Fibroblast of lung (primary cell): ENCODE data around the gene YES1. TPM values are rescaled to one million over a fixed set of nuclear protein-coding genes. Genes with fewer than 3 reads are reported as not detected.

Source experiments
- DNase-seq, 2 donors: peaks; one replicate each; pipeline versions ENCODE4 v3.0.0 to v3.0.0-alpha.2; 2010; ENCODE audit warnings: low read depth in 2 of 2
- H2AFZ ChIP-seq: 2 replicates; pipeline ENCODE4 v1.5.1; 2012; ENCODE audit warnings: low read length, control low read depth, inconsistent platforms
- H3K27ac ChIP-seq: 2 replicates; pipeline ENCODE4 v1.5.1; 2011; ENCODE audit warnings: low read length, control low read depth; ENCODE audit not compliant: insufficient read depth
- H3K27me3 ChIP-seq: 2 replicates; pipeline ENCODE4 v1.5.1; 2011; ENCODE audit warnings: mild to moderate bottlenecking, low read length; ENCODE audit not compliant: control insufficient read depth, insufficient read depth
- H3K36me3 ChIP-seq: 2 replicates; pipeline ENCODE4 v1.5.1; 2011; ENCODE audit warnings: low read length; ENCODE audit not compliant: control insufficient read depth, insufficient read depth
- H3K4me1 ChIP-seq: 2 replicates; pipeline ENCODE4 v1.5.1; 2011; ENCODE audit warnings: low read length; ENCODE audit not compliant: control insufficient read depth, insufficient read depth; ENCODE audit errors: extremely low read depth
- H3K4me2 ChIP-seq: 2 replicates; pipeline ENCODE4 v1.5.1; 2011; ENCODE audit warnings: low read length, control low read depth; ENCODE audit not compliant: insufficient read depth; ENCODE audit errors: extremely low read depth
- H3K4me3 ChIP-seq, 4 experiments: fragments of 200-600 bp in 1 of 4; sonication (generic) in 1 of 4; replicated peaks in 1 of 4; 2 replicates each; pipeline ENCODE4 v1.5.1; 2011 to 2016; ENCODE audit warnings: low read length in 4 of 4, low read depth in 3 of 4, mild to moderate bottlenecking in 3 of 4, control low read depth in 2 of 4, inconsistent platforms in 1 of 4, mixed read lengths in 1 of 4; ENCODE audit not compliant: insufficient read depth in 1 of 4; ENCODE audit errors: control extremely low read depth in 1 of 4
- H3K79me2 ChIP-seq: 2 replicates; pipeline ENCODE4 v1.5.1; 2012; ENCODE audit warnings: mild to moderate bottlenecking, low read length, inconsistent platforms; ENCODE audit not compliant: control insufficient read depth, insufficient read depth
- H3K9ac ChIP-seq: 2 replicates; pipeline ENCODE4 v1.5.1; 2011; ENCODE audit warnings: mild to moderate bottlenecking, low read length, control low read depth; ENCODE audit not compliant: insufficient read depth
- H3K9me3 ChIP-seq: 2 replicates; pipeline ENCODE4 v1.5.1; 2012; ENCODE audit warnings: low read depth, low read length; ENCODE audit not compliant: control insufficient read depth, insufficient read depth
- H4K20me1 ChIP-seq: 2 replicates; pipeline ENCODE4 v1.5.1; 2011; ENCODE audit warnings: low read length; ENCODE audit not compliant: control insufficient read depth, insufficient read depth; ENCODE audit errors: extremely low read depth
- CTCF ChIP-seq, 2 donors: IDR thresholded peaks in 1 of 2; conservative IDR thresholded peaks in 1 of 2; 1 replicate in 1 of 2; 2 replicates in 1 of 2; pipeline ENCODE4 v1.5.1; 2011 to 2012; ENCODE audit warnings: low read length in 2 of 2, control low read depth in 1 of 2, inconsistent platforms in 1 of 2, low read depth in 1 of 2, mild to moderate bottlenecking in 1 of 2
- EZH2 ChIP-seq: IDR thresholded peaks from 2 replicates; pipeline ENCODE4 v1.5.1; 2012; ENCODE audit warnings: low read length, control low read depth, mild to moderate bottlenecking; ENCODE audit errors: missing control alignments
- polyA plus RNA-seq, 2 donors: library from polyadenylated mRNA; depleted of rRNA in 1 of 2; stranded (reverse) in 1 of 2; unstranded in 1 of 2; fragments of >200 nt; gene quantifications; 2 replicates each; pipeline ENCODE4 v1.2.1, GENCODE V29; 2011 to 2012; ENCODE audit warnings: missing spikeins in 1 of 2
- total RNA-seq: library from RNA; depleted of rRNA; stranded (reverse); fragments of >200 nt; gene quantifications from 2 replicates; pipeline ENCODE4 v1.2.1, GENCODE V29; 2014

Gene YES1
- total and polyA plus RNA-seq, 2 donors (not counting 1 experiment from before 2014, with no cell fraction given) = 26.6 to 49.5 TPM

GRCh38 chr18:829432-829831 is 17.4 kb upstream of the YES1 start:
- H3K4me1 ChIP-seq = peaks cover 3% of the 10 kb centered on the region
- H3K4me3 ChIP-seq = no peak overlapping the region
- no peaks in the 10 kb centered on the region for H3K9me3 ChIP-seq
- H2AFZ ChIP-seq = no peak overlapping the region
- H3K27ac ChIP-seq = no peak overlapping the region
- TF ChIP-seq EZH2 (no peak), CTCF (conservative IDR thresholded peaks at IDR 0.05 in 1 of 2, IDR thresholded peaks at IDR 0.05 in 1 of 2; ENCODE audit: low read depth in 1 of 2, low read length in 2 of 2) (no peak)
- no peaks in the 10 kb centered on the region for H3K27me3 ChIP-seq
- H3K9ac ChIP-seq = no peak overlapping the region
- H4K20me1 ChIP-seq = no peaks in the 10 kb centered on the region
- no peaks in the 10 kb centered on the region for H3K79me2 ChIP-seq
- H3K4me2 ChIP-seq = no peak overlapping the region
- H3K36me3 ChIP-seq = no peaks in the 10 kb centered on the region
- no peak for DNase-seq

GRCh38 chr18:827093-827677 is 15.1 kb upstream of the YES1 start:
- Histone ChIP-seq H4K20me1 (no peaks in the 10 kb centered on the region), H3K27me3 (no peaks in the 10 kb centered on the region), H3K9me3 (no peaks in the 10 kb centered on the region), H2AFZ (no peak overlapping the region), H3K79me2 (no peaks in the 10 kb centered on the region), H3K4me2 (no peak overlapping the region), H3K9ac (no peak overlapping the region), H3K36me3 (no peaks in the 10 kb centered on the region), H3K4me3 (no peak overlapping the region), H3K27ac (no peak overlapping the region), H3K4me1 (peaks cover 3% of the 10 kb centered on the region)
- no peak for TF ChIP-seq CTCF (conservative IDR thresholded peaks at IDR 0.05 in 1 of 2, IDR thresholded peaks at IDR 0.05 in 1 of 2; ENCODE audit: low read depth in 1 of 2, low read length in 2 of 2)
- no peak for TF ChIP-seq EZH2
- DNase-seq = no peak

- Histone ChIP-seq H3K27me3 (no peaks in the 10 kb centered on the region), H3K9ac (no peak overlapping the region), H4K20me1 (no peaks in the 10 kb centered on the region), H3K4me2 (no peak overlapping the region), H2AFZ (no peak overlapping the region), H3K36me3 (no peaks in the 10 kb centered on the region), H3K4me1 (peaks cover 3% of the 10 kb centered on the region), H3K79me2 (no peaks in the 10 kb centered on the region), H3K4me3 (no peak overlapping the region), H3K9me3 (no peaks in the 10 kb centered on the region), H3K27ac (no peak overlapping the region)
- no peak for DNase-seq
- no peak for TF ChIP-seq EZH2
- no peak for TF ChIP-seq CTCF (conservative IDR thresholded peaks at IDR 0.05 in 1 of 2, IDR thresholded peaks at IDR 0.05 in 1 of 2; ENCODE audit: low read depth in 1 of 2, low read length in 2 of 2)
These were observed 14.0 kb upstream of the YES1 start for GRCh38 chr18:825891-826585.
